MM.1S (cell line): ENCODE results near the gene KAT6B.

Source experiments
- EZH2 ChIP-seq: fragments of 300-600 bp; sonication (generic); optimal IDR thresholded peaks from 2 replicates; pipeline ENCODE3; 2017; ENCODE audit warnings: low read depth, mild to moderate bottlenecking, antibody characterized with exemption, low read length, mixed read lengths
- EZH2phosphoT487 ChIP-seq: fragments of 300-600 bp; sonication (generic); IDR thresholded peaks from 2 replicates; pipeline ENCODE4 v1.6.1; 2018; ENCODE audit warnings: antibody characterized with exemption, low read length
- TF ChIP-seq, protein P1 (sequence below): fragments of 300-600 bp; sonication (generic); IDR thresholded peaks from 2 replicates; pipeline ENCODE4 v1.5.1; 2016; ENCODE audit warnings: antibody characterized with exemption, low read length, mixed read lengths

DNA sequence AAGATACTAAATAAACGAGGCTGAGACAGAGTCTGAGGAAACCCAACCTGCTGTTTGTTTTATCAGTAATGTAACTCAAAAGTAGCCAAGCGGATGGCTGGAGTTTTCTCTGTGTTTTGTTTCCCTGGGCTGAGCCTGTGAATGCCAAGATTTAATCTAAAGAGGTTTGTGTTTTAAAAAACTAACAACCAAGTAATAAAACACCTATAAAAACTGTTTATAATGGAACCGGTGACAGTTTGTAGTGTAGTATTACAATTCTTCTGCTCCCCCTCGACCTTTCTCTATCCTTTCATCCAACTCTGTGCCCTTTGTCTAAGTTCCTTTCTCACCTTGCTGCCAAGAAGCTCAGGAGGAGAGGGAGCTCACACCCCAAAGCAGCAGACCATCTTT, 2.6 kb upstream of the KAT6B start:
- TF ChIP-seq, protein P1, sequence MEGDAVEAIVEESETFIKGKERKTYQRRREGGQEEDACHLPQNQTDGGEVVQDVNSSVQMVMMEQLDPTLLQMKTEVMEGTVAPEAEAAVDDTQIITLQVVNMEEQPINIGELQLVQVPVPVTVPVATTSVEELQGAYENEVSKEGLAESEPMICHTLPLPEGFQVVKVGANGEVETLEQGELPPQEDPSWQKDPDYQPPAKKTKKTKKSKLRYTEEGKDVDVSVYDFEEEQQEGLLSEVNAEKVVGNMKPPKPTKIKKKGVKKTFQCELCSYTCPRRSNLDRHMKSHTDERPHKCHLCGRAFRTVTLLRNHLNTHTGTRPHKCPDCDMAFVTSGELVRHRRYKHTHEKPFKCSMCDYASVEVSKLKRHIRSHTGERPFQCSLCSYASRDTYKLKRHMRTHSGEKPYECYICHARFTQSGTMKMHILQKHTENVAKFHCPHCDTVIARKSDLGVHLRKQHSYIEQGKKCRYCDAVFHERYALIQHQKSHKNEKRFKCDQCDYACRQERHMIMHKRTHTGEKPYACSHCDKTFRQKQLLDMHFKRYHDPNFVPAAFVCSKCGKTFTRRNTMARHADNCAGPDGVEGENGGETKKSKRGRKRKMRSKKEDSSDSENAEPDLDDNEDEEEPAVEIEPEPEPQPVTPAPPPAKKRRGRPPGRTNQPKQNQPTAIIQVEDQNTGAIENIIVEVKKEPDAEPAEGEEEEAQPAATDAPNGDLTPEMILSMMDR = no peak
- TF ChIP-seq EZH2 = no peak
- no peak for TF ChIP-seq EZH2phosphoT487
